GM21619 (cell line): ENCODE data around the gene UBR4.
"Not testable (repeated sequence)": the region's sequence is repeated elsewhere in the genome, so short reads cannot be mapped to it uniquely, and the experiment has no call there.

ENCODE experiments used
- ATAC-seq: cut with Tn5 transposase; IDR thresholded peaks from one replicate; pipeline ENCODE4 v1.9.1; 2021; ENCODE audit not compliant: unreplicated experiment

UBR4 gene

GRCh38 chr1:19220080-19220846 lies 10.2 kb upstream of the UBR4 start:
- no peak for ATAC-seq

GRCh38 chr1:19219451-19219850 lies 9.4 kb upstream of the UBR4 start:
- no peak for ATAC-seq

- ATAC-seq = not testable (repeated sequence)
Observed at GRCh38 chr1:19216585-19216984, 6.5 kb upstream of the UBR4 start.

GRCh38 chr1:19213580-19213979 lies 3.5 kb upstream of the UBR4 start:
- no peak for ATAC-seq

- ATAC-seq = no peak
Observed at GRCh38 chr1:19212167-19212566, 2.1 kb upstream of the UBR4 start.

- ATAC-seq = no peak
Observed at GRCh38 chr1:19210772-19211549, 895 bp upstream of the UBR4 start.

- peak; percentile 56 for ATAC-seq
Observed at GRCh38 chr1:19209439-19209989, 552 bp downstream of the UBR4 start.

GRCh38 chr1:19208710-19209438 lies 1.2 kb downstream of the UBR4 start:
- no peak for ATAC-seq

GRCh38 chr1:19206947-19207346 lies 3.1 kb downstream of the UBR4 start:
- no peak for ATAC-seq

GRCh38 chr1:19205845-19206244 lies 4.2 kb downstream of the UBR4 start:
- no peak for ATAC-seq

GRCh38 chr1:19205403-19205802 lies 4.7 kb downstream of the UBR4 start:
- ATAC-seq = no peak

GRCh38 chr1:19204446-19205266 lies 5.4 kb downstream of the UBR4 start:
- ATAC-seq = no peak

- no peak for ATAC-seq
Observed at GRCh38 chr1:19203440-19203839, 6.6 kb downstream of the UBR4 start.

GRCh38 chr1:19202396-19202795 lies 7.7 kb downstream of the UBR4 start:
- ATAC-seq = no peak

GRCh38 chr1:19199969-19200604 lies 10.0 kb downstream of the UBR4 start:
- no peak for ATAC-seq

GRCh38 chr1:19199329-19199968 lies 10.6 kb downstream of the UBR4 start:
- no peak for ATAC-seq

GRCh38 chr1:19198820-19199219 lies 11.2 kb downstream of the UBR4 start:
- ATAC-seq = no peak

- ATAC-seq = no peak
Observed at GRCh38 chr1:19197845-19198244, 12.2 kb downstream of the UBR4 start.

- no peak for ATAC-seq
Observed at GRCh38 chr1:19196331-19196730, 13.7 kb downstream of the UBR4 start.

GRCh38 chr1:19193004-19193403 lies 17.1 kb downstream of the UBR4 start:
- no peak for ATAC-seq
